Liver (tissue), 9 donors: Measurements from ENCODE around the gene SYNM. TPM values are rescaled to one million over a fixed set of nuclear protein-coding genes. Genes with fewer than 3 reads are reported as not detected.

Source experiments
- DNase-seq: peaks from one replicate; pipeline ENCODE4 v3.0.0-alpha.2; 2017; ENCODE audit warnings: low spot score
- H3K27ac ChIP-seq, 2 donors: one replicate each; pipeline ENCODE4 v1.7.0; 2013; ENCODE audit warnings: inconsistent platforms in 2 of 2, low read length in 2 of 2, control low read depth in 1 of 2, low read depth in 1 of 2, mild to moderate bottlenecking in 1 of 2
- H3K27me3 ChIP-seq, 4 donors: one replicate each; pipeline versions ENCODE4 v1.6.1 to v1.7.0; 2013; ENCODE audit warnings: low read length in 3 of 4, inconsistent platforms in 1 of 4, mild to moderate bottlenecking in 1 of 4, moderate library complexity in 1 of 4; ENCODE audit not compliant: control insufficient read depth in 4 of 4, insufficient read depth in 4 of 4
- H3K36me3 ChIP-seq, 4 donors: one replicate each; pipeline versions ENCODE4 v1.6.1 to v1.7.0; 2013; ENCODE audit warnings: low read length in 3 of 4, mild to moderate bottlenecking in 3 of 4, low read depth in 1 of 4, moderate library complexity in 1 of 4; ENCODE audit not compliant: control insufficient read depth in 4 of 4, insufficient read depth in 3 of 4
- H3K4me1 ChIP-seq, 4 donors: one replicate each; pipeline versions ENCODE4 v1.6.1 to v1.7.0; 2013; ENCODE audit warnings: low read length in 3 of 4, mild to moderate bottlenecking in 3 of 4, moderate library complexity in 1 of 4; ENCODE audit not compliant: control insufficient read depth in 4 of 4, insufficient read depth in 4 of 4
- H3K4me3 ChIP-seq, 3 donors: one replicate each; pipeline versions ENCODE4 v1.6.1 to v1.7.0; 2013; ENCODE audit warnings: low read length in 3 of 3, control low read depth in 1 of 3, low read depth in 1 of 3, mild to moderate bottlenecking in 1 of 3
- H3K9ac ChIP-seq, 2 donors: one replicate each; pipeline ENCODE4 v1.7.0; 2013; ENCODE audit warnings: low read length in 2 of 2, mild to moderate bottlenecking in 2 of 2, moderate library complexity in 2 of 2, control low read depth in 1 of 2, low read depth in 1 of 2
- H3K9me3 ChIP-seq, 4 donors: one replicate each; pipeline versions ENCODE4 v1.6.1 to v1.7.0; 2013; ENCODE audit warnings: low read length in 3 of 4; ENCODE audit not compliant: control insufficient read depth in 4 of 4
- ATF3 ChIP-seq: IDR thresholded peaks from 2 replicates; pipeline ENCODE4 v1.6.1; 2016; ENCODE audit warnings: antibody characterized with exemption
- CTCF ChIP-seq: fragments of 150-350 bp; IDR thresholded peaks from 2 replicates; pipeline ENCODE4 v1.5.1; 2017; ENCODE audit warnings: improper control_type of control experiment, low read depth, low read length; ENCODE audit not compliant: missing input control
- EGR1 ChIP-seq, 2 donors: IDR thresholded peaks; 2 replicates each; pipeline ENCODE4 v1.6.1; 2016 to 2018; ENCODE audit warnings: antibody characterized with exemption in 2 of 2, low read depth in 2 of 2
- FOXA1 ChIP-seq: IDR thresholded peaks from 2 replicates; pipeline ENCODE4 v1.6.1; 2016; ENCODE audit warnings: antibody characterized with exemption
- GABPA ChIP-seq, 2 donors: IDR thresholded peaks in 1 of 2; conservative IDR thresholded peaks in 1 of 2; 2 replicates each; pipeline ENCODE4 v1.6.1; 2016; ENCODE audit warnings: antibody characterized with exemption in 2 of 2, mild to moderate bottlenecking in 1 of 2, moderate library complexity in 1 of 2
- HNF4A ChIP-seq, 2 donors: conservative IDR thresholded peaks; 2 replicates each; pipeline ENCODE4 v1.6.1; 2016; ENCODE audit warnings: antibody characterized with exemption in 2 of 2, mild to moderate bottlenecking in 2 of 2
- HNF4G ChIP-seq: IDR thresholded peaks from 2 replicates; pipeline ENCODE4 v1.6.1; 2016; ENCODE audit warnings: antibody characterized with exemption
- JUND ChIP-seq, 2 donors: IDR thresholded peaks; 2 replicates each; pipeline ENCODE4 v1.6.1; 2016; ENCODE audit warnings: antibody characterized with exemption in 2 of 2
- NR2F2 ChIP-seq: IDR thresholded peaks from 2 replicates; pipeline ENCODE4 v1.6.1; 2016; ENCODE audit warnings: antibody characterized with exemption
- RAD21 ChIP-seq, 2 donors: IDR thresholded peaks; 2 replicates each; pipeline ENCODE4 v1.6.1; 2016; ENCODE audit warnings: antibody characterized with exemption in 2 of 2, mild to moderate bottlenecking in 2 of 2
- REST ChIP-seq: IDR thresholded peaks from 2 replicates; pipeline ENCODE4 v1.6.1; 2016; ENCODE audit warnings: antibody characterized with exemption, mild to moderate bottlenecking
- RXRA ChIP-seq, 2 donors: IDR thresholded peaks; 2 replicates each; pipeline ENCODE4 v1.6.1; 2017 to 2018; ENCODE audit warnings: antibody characterized with exemption in 2 of 2, mild to moderate bottlenecking in 1 of 2
- SP1 ChIP-seq: IDR thresholded peaks from 2 replicates; pipeline ENCODE4 v1.6.1; 2018; ENCODE audit warnings: antibody characterized with exemption, mild to moderate bottlenecking
- TAF1 ChIP-seq: conservative IDR thresholded peaks from 2 replicates; pipeline ENCODE4 v1.6.1; 2016; ENCODE audit warnings: antibody characterized with exemption, mild to moderate bottlenecking
- YY1 ChIP-seq: IDR thresholded peaks from 2 replicates; pipeline ENCODE4 v1.6.1; 2016; ENCODE audit warnings: antibody characterized with exemption, mild to moderate bottlenecking
- ZBTB33 ChIP-seq: IDR thresholded peaks from 2 replicates; pipeline ENCODE4 v1.6.1; 2016; ENCODE audit warnings: antibody characterized with exemption
- WGBS: extraction: QIAGEN DNeasy Blood & Tissue Kit; methylation state at CpG from one replicate; pipeline ENCODE4 v1.1.7; 2013; 5-methylcytosine and 5-hydroxymethylcytosine counted together
- polyA plus RNA-seq, 2 donors: library from polyadenylated mRNA; stranded (reverse) in 1 of 2; unstranded in 1 of 2; fragments of 200-250 nt in 1 of 2; fragments of >200 nt in 1 of 2; fragmentation: Nextera tagmentation in 1 of 2; extraction: Ambion mirVana in 1 of 2; gene quantifications; one replicate each; pipeline versions ENCODE4 v1.2.1 to v1.2.3, GENCODE V29; 2013 to 2015
- total RNA-seq, 2 donors: library from RNA; depleted of rRNA; stranded (reverse); fragments of >200 nt; gene quantifications; one replicate each; pipeline ENCODE4 v1.2.3, GENCODE V29; 2014
- donor health status: healthy.
- donor health status: healthy.
- donor health status: healthy.
- donor health status: healthy.
- donor health status: healthy.

SYNM gene
- total and polyA plus RNA-seq, 4 donors, result 0.39 to 6.4 (median 1.2) TPM

GRCh38 chr15:99131441-99132023 lies 26.7 kb downstream of the SYNM start:
- Histone ChIP-seq H3K4me3 (no peak overlapping the region), H3K27me3 (no peaks in the 10 kb centered on the region), H3K36me3 (peaks cover 0 to 3% (median 0%) of the 10 kb centered on the region in 4 donors), H3K9me3 (no peaks in the 10 kb centered on the region), H3K9ac (no peak overlapping the region), H3K4me1 (peaks cover 3 to 18% (median 9%) of the 10 kb centered on the region in 4 donors), H3K27ac (peak overlapping the region; percentile 14 to 40)
- peak; percentile 46 for DNase-seq
- WGBS, result 77% methylated on average over 25 of the region's 25 CpGs
- TF ChIP-seq FOXA1 (no peak), YY1 (peak; percentile 43), GABPA (IDR thresholded peaks at IDR 0.05 in 1 of 2, conservative IDR thresholded peaks at IDR 0.05 in 1 of 2) (no peak), TAF1 (no peak), RAD21 (IDR thresholded peaks at IDR 0.05) (peak in 1 of 2 donors; percentile 26), HNF4G (peak; percentile 80), REST (peak; percentile 42), CTCF (no peak), NR2F2 (no peak), JUND (IDR thresholded peaks at IDR 0.05) (peak in 1 of 2 donors; percentile 33), HNF4A (conservative IDR thresholded peaks at IDR 0.05) (peak; percentile 95 to 96), SP1 (peak; percentile 83), ATF3 (no peak), RXRA (IDR thresholded peaks at IDR 0.05) (peak; percentile 44 to 52), EGR1 (IDR thresholded peaks at IDR 0.05; ENCODE audit: low read depth in 2 of 2) (no peak), ZBTB33 (no peak)
